ENCODE data around the gene UTF1.

DNA sequence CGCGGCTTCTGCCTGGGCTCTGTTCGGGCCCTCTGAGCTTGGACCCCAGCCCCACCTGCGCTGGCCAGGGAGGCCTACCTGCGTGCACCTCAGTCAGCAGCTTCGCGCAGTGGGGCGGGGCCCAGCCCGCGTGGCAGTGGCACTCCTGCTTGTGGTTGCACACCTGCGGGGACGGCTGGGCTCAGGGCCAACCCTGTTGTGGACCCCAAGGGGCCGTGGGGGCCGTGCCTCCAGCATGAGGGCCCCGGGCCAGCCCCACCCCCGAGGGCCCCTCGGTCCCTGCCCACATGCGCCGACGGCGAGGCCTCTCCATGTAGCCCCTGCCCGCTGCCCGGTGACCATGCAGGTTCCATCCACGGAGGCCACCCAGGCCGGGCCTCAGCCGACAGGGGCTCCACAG is 39.4 kb downstream of the UTF1 start:
- TF ChIP-seq, protein P1, sequence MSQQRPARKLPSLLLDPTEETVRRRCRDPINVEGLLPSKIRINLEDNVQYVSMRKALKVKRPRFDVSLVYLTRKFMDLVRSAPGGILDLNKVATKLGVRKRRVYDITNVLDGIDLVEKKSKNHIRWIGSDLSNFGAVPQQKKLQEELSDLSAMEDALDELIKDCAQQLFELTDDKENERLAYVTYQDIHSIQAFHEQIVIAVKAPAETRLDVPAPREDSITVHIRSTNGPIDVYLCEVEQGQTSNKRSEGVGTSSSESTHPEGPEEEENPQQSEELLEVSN (IDR thresholded peaks at IDR 0.05), result no peak
- TF ChIP-seq RNF2 (IDR thresholded peaks at IDR 0.05; ENCODE audit: borderline replicate concordance, low read depth, low read length, missing control alignments, poor library complexity, severe bottlenecking) (no peak), CBX5 (IDR thresholded peaks at IDR 0.05; ENCODE audit: low read depth, low read length) (no peak), TCF12 (IDR thresholded peaks at IDR 0.05; ENCODE audit: low read depth, low read length) (no peak), JUND (IDR thresholded peaks at IDR 0.05; ENCODE audit: low read length) (no peak), RBBP5 (IDR thresholded peaks at IDR 0.05; ENCODE audit: borderline replicate concordance, low read depth, low read length) (no peak), CREB1 (IDR thresholded peaks at IDR 0.05) (no peak), RAD21 (IDR thresholded peaks at IDR 0.05 in 1 of 2, conservative IDR thresholded peaks at IDR 0.05 in 1 of 2; ENCODE audit: low read depth in 2 of 2, low read length in 2 of 2) (no peak), CTBP2 (IDR thresholded peaks at IDR 0.05; ENCODE audit: borderline replicate concordance, insufficient read depth, insufficient read length, low read length) (no peak), BRCA1 (IDR thresholded peaks at IDR 0.05; ENCODE audit: low read depth, low read length) (no peak)
- TF ChIP-seq, protein P2, sequence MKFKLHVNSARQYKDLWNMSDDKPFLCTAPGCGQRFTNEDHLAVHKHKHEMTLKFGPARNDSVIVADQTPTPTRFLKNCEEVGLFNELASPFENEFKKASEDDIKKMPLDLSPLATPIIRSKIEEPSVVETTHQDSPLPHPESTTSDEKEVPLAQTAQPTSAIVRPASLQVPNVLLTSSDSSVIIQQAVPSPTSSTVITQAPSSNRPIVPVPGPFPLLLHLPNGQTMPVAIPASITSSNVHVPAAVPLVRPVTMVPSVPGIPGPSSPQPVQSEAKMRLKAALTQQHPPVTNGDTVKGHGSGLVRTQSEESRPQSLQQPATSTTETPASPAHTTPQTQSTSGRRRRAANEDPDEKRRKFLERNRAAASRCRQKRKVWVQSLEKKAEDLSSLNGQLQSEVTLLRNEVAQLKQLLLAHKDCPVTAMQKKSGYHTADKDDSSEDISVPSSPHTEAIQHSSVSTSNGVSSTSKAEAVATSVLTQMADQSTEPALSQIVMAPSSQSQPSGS (IDR thresholded peaks at IDR 0.05; ENCODE audit: low read length), result no peak
- TF ChIP-seq, protein P3, sequence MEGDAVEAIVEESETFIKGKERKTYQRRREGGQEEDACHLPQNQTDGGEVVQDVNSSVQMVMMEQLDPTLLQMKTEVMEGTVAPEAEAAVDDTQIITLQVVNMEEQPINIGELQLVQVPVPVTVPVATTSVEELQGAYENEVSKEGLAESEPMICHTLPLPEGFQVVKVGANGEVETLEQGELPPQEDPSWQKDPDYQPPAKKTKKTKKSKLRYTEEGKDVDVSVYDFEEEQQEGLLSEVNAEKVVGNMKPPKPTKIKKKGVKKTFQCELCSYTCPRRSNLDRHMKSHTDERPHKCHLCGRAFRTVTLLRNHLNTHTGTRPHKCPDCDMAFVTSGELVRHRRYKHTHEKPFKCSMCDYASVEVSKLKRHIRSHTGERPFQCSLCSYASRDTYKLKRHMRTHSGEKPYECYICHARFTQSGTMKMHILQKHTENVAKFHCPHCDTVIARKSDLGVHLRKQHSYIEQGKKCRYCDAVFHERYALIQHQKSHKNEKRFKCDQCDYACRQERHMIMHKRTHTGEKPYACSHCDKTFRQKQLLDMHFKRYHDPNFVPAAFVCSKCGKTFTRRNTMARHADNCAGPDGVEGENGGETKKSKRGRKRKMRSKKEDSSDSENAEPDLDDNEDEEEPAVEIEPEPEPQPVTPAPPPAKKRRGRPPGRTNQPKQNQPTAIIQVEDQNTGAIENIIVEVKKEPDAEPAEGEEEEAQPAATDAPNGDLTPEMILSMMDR (IDR thresholded peaks at IDR 0.05; ENCODE audit: control extremely low read depth in 1 of 3, insufficient read depth in 1 of 3, low read depth in 1 of 3, low read length in 3 of 3), result no peak
- TF ChIP-seq, protein P4, sequence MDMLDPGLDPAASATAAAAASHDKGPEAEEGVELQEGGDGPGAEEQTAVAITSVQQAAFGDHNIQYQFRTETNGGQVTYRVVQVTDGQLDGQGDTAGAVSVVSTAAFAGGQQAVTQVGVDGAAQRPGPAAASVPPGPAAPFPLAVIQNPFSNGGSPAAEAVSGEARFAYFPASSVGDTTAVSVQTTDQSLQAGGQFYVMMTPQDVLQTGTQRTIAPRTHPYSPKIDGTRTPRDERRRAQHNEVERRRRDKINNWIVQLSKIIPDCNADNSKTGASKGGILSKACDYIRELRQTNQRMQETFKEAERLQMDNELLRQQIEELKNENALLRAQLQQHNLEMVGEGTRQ (IDR thresholded peaks at IDR 0.05; ENCODE audit: low read length), result no peak
